ENCODE results near the gene DPYD. TPM values are rescaled to one million over a fixed set of nuclear protein-coding genes. Genes with fewer than 3 reads are reported as not detected.

Gene DPYD
- total and polyA plus RNA-seq, 2 donors: 24.7 to 84.3 TPM

DNA sequence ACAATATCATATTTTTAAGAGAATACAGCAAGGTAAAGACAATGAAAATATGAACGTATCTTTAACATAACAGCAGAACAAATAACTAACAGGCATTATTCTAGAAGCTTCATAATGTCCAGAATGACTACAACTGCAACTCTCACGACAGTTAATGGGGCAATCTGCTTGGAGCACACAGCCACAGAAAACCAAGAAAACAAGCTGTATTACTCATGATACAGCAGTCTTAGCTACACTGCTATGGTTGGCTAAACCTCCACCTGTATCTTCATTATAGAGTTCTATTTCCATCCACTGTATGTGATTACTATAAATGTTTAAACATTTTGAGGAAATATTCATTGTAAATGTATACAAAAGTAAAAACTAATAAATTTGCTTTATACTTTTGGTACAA is 139.9 kb downstream of the DPYD start:
- WGBS: 91% methylated on average over 2 of the region's 2 CpGs
- no peak overlapping the region for H3K4me3 ChIP-seq (ENCODE audit: low read depth, low read length)
- H3K4me1 ChIP-seq (ENCODE audit: insufficient read depth): no peaks in the 10 kb centered on the region
- no peak overlapping the region for H3K27ac ChIP-seq (ENCODE audit: low read depth)
- no peaks in the 10 kb centered on the region for H3K36me3 ChIP-seq (ENCODE audit: insufficient read depth)
- DNase-seq (ENCODE audit: extremely low spot score): no peak

DNA sequence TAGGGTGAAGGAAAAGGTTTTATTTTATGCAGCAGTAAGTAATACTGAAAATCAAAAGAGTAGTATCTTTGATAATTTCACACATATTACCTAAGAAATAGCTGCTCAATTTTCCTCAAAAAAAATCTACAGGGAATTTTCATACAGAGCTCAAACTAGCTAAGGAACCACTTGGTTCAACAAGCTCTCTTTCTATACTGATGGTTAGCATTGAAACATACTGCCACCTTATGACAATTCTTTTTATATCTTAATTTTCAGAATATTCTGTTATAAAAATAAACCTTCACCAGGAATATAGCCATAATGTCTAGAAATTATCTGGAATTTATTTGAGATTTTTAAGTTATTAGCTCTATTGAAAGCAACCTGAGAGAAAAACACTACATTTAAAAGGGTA is 142.1 kb downstream of the DPYD start:
- no peak for DNase-seq (ENCODE audit: extremely low spot score)
- no peak overlapping the region for H3K4me3 ChIP-seq (ENCODE audit: low read depth, low read length)
- no peaks in the 10 kb centered on the region for H3K36me3 ChIP-seq (ENCODE audit: insufficient read depth)
- no peak overlapping the region for H3K27ac ChIP-seq (ENCODE audit: low read depth)
- no peaks in the 10 kb centered on the region for H3K4me1 ChIP-seq (ENCODE audit: insufficient read depth)

DNA sequence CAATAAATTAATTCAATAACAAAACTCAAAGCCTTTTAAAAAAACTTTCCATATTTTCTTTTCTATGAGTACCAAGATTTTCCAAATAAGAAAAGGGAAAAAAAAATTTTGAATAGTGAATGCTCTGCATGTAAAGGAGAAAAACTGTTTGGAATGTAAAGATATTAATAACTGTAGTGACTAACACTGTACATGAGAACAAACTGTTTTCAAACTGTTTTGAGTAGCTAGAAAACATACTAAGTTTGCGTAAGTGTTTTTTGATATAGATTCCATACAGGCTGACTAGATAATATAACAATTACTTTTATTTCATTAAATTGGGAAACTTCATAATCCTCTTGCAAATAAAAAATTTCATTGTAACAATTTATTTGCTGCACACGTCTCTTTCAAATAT is 150.5 kb downstream of the DPYD start:
- no peak for DNase-seq (ENCODE audit: extremely low spot score)
- H3K36me3 ChIP-seq (ENCODE audit: insufficient read depth): no peaks in the 10 kb centered on the region
- H3K4me1 ChIP-seq (ENCODE audit: insufficient read depth): no peaks in the 10 kb centered on the region
- no peak overlapping the region for H3K27ac ChIP-seq (ENCODE audit: low read depth)
- WGBS: 92% methylated on average over 2 of the region's 2 CpGs
- H3K4me3 ChIP-seq (ENCODE audit: low read depth, low read length): no peak overlapping the region

DNA sequence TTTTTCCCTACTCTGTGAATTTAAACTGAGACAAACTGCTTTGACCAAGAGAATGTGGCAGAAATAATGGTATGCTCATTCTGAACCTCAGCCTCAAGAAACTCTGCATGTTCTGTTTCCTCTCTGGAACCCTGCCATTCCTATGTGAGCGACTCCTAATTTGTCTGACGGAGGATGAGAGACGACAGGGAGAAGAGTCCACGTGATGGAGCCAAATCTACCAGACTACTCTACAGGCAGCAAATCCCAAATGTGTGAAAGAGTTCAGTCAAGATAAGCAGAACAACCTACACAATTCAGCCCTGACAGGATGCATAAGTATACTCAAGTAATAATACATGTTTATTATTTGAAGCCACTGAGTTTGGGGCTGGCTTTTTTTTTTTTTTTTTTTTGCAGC is 153.5 kb downstream of the DPYD start:
- Histone ChIP-seq H3K4me3 (ENCODE audit: low read depth, low read length) (no peak overlapping the region), H3K36me3 (ENCODE audit: insufficient read depth) (no peaks in the 10 kb centered on the region), H3K4me1 (ENCODE audit: insufficient read depth) (no peaks in the 10 kb centered on the region), H3K27ac (ENCODE audit: low read depth) (no peak overlapping the region)
- 36% methylated on average over 4 of the region's 4 CpGs for WGBS
- DNase-seq (ENCODE audit: extremely low spot score): no peak

DNA sequence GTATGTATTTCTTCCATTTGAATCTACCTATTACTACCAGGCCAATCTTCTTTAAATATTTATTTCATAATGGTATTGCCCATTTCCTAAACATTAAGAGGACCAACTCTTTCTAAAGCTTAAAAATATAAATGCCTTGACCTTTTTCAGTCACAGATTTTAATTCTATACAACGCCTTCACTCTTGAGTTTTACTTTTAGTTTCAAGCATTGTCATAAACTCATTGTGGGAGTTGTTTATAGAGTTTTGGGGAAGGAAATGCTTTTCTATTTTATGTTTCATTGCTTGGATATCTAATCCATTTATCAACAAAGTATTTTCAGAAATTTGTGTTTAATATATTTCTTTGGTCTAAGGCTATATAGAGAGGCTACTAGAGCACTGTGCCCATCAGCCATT is 155.8 kb downstream of the DPYD start:
- no peak overlapping the region for H3K4me3 ChIP-seq (ENCODE audit: low read depth, low read length)
- no peak overlapping the region for H3K27ac ChIP-seq (ENCODE audit: low read depth)
- 94% methylated on average over 1 of the region's 1 CpG for WGBS
- no peaks in the 10 kb centered on the region for H3K4me1 ChIP-seq (ENCODE audit: insufficient read depth)
- DNase-seq (ENCODE audit: extremely low spot score): no peak
- H3K36me3 ChIP-seq (ENCODE audit: insufficient read depth): no peaks in the 10 kb centered on the region

DNA sequence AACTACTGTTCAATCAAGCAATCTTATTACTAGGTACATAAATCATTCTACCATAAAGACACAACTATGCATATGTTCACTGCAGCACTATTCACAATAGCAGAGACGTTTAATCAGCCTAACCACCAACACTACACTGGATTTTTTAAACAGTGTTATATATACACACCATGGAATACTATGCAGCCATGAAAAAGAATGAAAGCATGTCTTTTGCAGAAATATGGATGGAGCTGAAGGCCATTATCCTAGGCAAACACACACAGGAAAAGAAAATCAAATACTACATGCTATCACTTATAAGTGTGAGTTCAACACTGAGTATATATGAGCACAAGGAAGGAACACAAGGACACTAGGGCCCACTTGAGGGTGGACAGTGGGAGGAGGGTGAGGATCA is 159.2 kb downstream of the DPYD start:
- Histone ChIP-seq H3K27ac (ENCODE audit: low read depth) (no peak overlapping the region), H3K36me3 (ENCODE audit: insufficient read depth) (no peaks in the 10 kb centered on the region), H3K4me3 (ENCODE audit: low read depth, low read length) (no peak overlapping the region), H3K4me1 (ENCODE audit: insufficient read depth) (no peaks in the 10 kb centered on the region)
- WGBS: 89% methylated on average over 1 of the region's 1 CpG
- no peak for DNase-seq (ENCODE audit: extremely low spot score)

DNA sequence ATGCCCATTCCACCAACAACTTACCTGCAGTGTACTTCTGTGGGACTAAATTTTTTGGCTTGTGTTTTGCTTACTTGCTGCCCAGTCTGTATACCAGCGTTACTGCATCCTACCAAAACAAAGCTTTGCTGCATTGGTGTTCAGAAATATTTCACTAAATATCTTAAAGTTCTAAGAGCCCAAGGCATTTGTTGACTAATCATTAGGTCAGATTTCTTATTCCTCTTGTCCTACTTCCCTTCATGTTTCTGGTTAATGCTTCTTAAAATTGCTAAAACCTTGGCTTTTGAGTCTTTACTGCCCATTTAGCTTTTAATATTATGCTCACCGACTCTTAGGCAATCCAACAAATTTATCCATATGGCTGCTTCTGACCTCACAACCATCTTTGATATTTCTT is 161.8 kb downstream of the DPYD start:
- Histone ChIP-seq H3K4me3 (ENCODE audit: low read depth, low read length) (no peak overlapping the region), H3K36me3 (ENCODE audit: insufficient read depth) (no peaks in the 10 kb centered on the region), H3K27ac (ENCODE audit: low read depth) (no peak overlapping the region), H3K4me1 (ENCODE audit: insufficient read depth) (no peaks in the 10 kb centered on the region)
- 49% methylated on average over 2 of the region's 2 CpGs for WGBS
- no peak for DNase-seq (ENCODE audit: extremely low spot score)

DNA sequence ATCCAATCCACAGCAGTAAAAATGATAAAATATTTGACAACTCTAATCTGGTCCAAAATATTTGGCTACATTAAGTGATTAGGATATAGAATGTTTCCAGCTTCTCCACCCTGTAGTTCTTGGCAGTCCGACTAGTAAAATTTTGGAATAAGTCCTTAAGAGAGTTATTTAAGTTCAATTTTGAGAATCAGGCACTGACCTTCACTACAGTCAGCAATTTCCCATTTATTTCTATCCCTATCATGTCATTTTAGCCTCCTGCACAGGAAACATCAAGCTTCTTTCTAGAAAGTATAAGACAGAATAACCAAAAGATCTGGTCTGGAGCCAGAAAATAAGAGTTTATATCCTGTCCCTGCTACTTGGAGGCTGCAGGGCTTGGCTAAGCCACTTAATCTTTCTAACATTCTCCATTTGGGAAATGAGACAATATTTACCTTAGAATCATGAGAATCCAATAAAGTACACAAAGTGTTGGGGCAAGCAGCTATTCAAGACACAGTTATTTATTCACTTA is 162.2 kb downstream of the DPYD start:
- 28% methylated on average over 1 of the region's 1 CpG for WGBS

DNA sequence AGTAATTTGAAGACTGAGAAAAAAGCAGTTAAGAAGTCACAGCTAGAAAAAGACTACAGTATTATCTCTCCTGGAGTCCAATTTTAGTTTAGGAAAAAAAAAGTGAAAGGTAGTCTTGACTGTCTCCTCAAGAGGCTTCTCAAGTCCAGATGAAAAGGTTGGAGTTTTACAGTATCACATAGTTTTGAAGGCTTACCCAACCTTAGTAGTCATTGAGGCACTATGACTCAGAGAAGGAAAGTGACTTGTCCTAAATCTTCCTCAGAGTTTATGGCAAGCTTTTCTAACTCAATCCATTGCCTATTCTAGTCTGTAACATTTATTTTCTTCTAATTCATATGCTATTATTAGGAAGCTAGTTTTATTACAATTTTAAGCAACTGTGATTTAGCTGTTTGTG is 174.9 kb downstream of the DPYD start:
- Histone ChIP-seq H3K4me1 (ENCODE audit: insufficient read depth) (no peaks in the 10 kb centered on the region), H3K36me3 (ENCODE audit: insufficient read depth) (no peaks in the 10 kb centered on the region), H3K4me3 (ENCODE audit: low read depth, low read length) (no peak overlapping the region), H3K27ac (ENCODE audit: low read depth) (no peak overlapping the region)
- DNase-seq (ENCODE audit: extremely low spot score): no peak

More for the DNA sequence above, 162.2 kb downstream of the DPYD start:
- H3K27ac ChIP-seq (ENCODE audit: low read depth): no peak overlapping the region
- H3K4me3 ChIP-seq (ENCODE audit: low read depth, low read length): no peak overlapping the region
- H3K36me3 ChIP-seq (ENCODE audit: insufficient read depth): no peaks in the 10 kb centered on the region
- no peaks in the 10 kb centered on the region for H3K4me1 ChIP-seq (ENCODE audit: insufficient read depth)
- DNase-seq (ENCODE audit: extremely low spot score): peak; percentile 72

DNA sequence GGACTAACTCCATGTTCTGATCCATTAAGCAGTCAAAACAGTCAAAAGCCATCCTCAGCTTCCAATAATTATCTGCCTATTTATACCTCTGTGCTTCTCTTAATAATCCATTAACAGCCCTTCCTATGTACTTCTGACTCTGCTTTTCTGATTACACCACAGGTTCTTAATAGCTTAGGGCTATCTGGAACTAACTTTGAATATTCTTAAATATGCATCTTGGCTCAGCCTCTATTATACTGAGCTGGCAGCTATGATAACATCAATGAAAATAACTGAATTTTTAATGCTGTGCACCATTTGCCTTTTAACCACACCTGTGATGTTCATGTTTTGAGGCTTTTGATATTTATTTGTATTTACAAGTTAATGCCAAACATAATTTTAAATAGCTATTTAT is 175.9 kb downstream of the DPYD start:
- Histone ChIP-seq H3K36me3 (ENCODE audit: insufficient read depth) (no peaks in the 10 kb centered on the region), H3K4me3 (ENCODE audit: low read depth, low read length) (no peak overlapping the region), H3K4me1 (ENCODE audit: insufficient read depth) (no peaks in the 10 kb centered on the region), H3K27ac (ENCODE audit: low read depth) (no peak overlapping the region)
- DNase-seq (ENCODE audit: extremely low spot score): no peak

DNA sequence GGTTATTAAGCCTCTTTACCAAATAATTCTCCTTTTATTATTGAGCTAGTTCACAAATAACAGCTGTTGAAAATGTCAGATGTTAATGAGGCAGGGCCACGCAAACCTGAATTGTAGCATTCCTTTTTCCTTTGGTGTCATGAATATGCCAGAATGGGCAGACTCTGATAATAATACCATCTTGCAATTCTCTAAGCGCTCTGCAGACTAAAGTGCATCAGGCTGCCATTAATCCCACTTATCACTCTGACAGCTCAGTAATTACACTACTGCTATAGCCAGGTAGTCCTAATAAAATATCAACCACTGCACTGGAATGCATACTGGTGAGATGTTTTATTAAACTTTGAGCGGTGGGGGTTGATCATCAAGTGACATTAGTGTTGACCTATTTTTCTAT is 177.7 kb downstream of the DPYD start:
- WGBS: 92% methylated on average over 3 of the region's 3 CpGs
- H3K4me3 ChIP-seq (ENCODE audit: low read depth, low read length): no peak overlapping the region
- H3K4me1 ChIP-seq (ENCODE audit: insufficient read depth): no peaks in the 10 kb centered on the region
- DNase-seq (ENCODE audit: extremely low spot score): no peak
- no peak overlapping the region for H3K27ac ChIP-seq (ENCODE audit: low read depth)
- H3K36me3 ChIP-seq (ENCODE audit: insufficient read depth): no peaks in the 10 kb centered on the region

DNA sequence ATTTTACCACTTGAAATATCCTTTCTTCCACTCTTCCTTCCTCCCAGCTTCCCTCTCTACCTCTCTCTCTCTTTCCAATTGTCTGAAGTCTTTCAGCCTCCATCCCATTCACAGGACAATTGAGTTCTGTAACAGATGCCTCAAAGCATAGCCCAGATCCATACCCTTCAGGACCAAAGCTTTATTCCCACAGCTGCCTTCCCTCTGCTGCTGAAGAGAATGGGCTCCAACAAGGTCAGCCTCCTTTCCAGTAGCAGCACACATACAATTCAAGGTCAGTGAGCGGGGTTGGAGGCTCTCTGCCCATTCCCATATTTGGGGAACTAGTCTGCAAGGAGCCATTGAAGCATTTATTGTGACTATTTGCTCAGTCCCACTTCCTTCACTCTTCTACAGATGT is 179.9 kb downstream of the DPYD start:
- WGBS: 96% methylated on average over 1 of the region's 1 CpG
- Histone ChIP-seq H3K4me3 (ENCODE audit: low read depth, low read length) (no peak overlapping the region), H3K36me3 (ENCODE audit: insufficient read depth) (no peaks in the 10 kb centered on the region), H3K27ac (ENCODE audit: low read depth) (no peak overlapping the region), H3K4me1 (ENCODE audit: insufficient read depth) (no peaks in the 10 kb centered on the region)
- no peak for DNase-seq (ENCODE audit: extremely low spot score)

DNA sequence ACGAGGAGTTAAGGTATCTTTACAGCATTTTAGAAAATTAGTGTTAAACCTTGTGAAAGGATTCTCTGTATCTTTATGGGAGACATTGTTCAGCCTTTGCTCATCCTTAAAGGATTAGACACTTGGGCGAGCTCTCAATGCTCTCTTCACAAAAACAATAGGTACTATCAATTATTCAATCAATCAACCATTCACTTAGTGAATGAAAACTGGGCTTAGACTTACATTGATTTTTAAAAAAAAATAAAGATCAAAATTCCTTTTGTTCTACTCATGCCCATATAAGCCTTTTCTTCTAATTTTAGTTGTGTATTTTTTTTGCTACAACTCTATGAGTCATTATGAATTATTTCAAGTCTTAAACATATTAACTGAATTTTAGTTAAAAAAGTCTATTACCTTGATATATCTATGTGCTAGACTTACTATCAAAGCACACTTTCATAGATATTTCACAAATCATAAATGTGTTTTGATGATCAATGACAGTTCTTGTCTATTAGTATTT is 181.2 kb downstream of the DPYD start:
- no peaks in the 10 kb centered on the region for H3K36me3 ChIP-seq (ENCODE audit: insufficient read depth)
- WGBS: 94% methylated on average over 2 of the region's 2 CpGs
- no peak overlapping the region for H3K27ac ChIP-seq (ENCODE audit: low read depth)
- H3K4me1 ChIP-seq (ENCODE audit: insufficient read depth): no peaks in the 10 kb centered on the region
- DNase-seq (ENCODE audit: extremely low spot score): no peak
- no peak overlapping the region for H3K4me3 ChIP-seq (ENCODE audit: low read depth, low read length)

DNA sequence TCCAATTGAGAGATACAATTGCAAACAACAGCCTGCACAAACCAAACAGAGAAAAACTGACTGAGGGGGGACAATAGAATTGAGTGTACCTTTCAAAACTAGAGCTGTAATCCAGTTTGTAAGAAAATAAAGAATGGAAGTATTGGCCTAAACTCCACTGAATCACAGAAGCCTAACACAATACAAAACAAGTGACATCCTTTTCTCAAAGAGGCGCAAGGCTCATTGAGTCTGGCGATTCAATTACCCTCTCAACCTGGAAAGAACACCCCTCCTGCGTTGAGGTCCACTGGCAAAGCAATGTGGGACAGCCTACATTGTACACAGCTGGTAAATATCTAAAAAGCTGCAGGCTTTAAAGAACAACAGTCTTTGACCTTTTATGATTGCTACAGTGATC is 182.6 kb downstream of the DPYD start:
- WGBS: 90% methylated on average over 3 of the region's 3 CpGs
- Histone ChIP-seq H3K27ac (ENCODE audit: low read depth) (no peak overlapping the region), H3K4me3 (ENCODE audit: low read depth, low read length) (no peak overlapping the region), H3K4me1 (ENCODE audit: insufficient read depth) (no peaks in the 10 kb centered on the region), H3K36me3 (ENCODE audit: insufficient read depth) (no peaks in the 10 kb centered on the region)
- DNase-seq (ENCODE audit: extremely low spot score): no peak

DNA sequence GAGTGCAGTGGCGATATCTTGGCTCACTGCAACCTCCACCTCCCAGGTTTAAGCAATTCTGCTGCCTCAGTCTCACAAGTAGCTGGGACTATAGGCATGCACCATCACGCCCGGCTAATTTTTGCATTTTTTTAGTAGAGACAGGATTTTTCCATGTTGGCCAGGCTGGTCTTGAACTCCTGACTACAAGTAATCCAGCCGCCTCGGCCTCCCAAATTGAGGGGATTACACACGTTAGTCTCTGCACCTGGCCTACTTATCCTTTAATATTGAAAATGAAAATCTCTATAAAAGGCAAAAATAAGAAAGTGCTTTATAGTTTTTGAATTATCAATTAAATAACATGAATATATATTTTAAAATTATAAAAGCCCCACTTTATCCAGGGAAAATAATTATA is 190.6 kb downstream of the DPYD start:
- no peaks in the 10 kb centered on the region for H3K4me1 ChIP-seq (ENCODE audit: insufficient read depth)
- no peak overlapping the region for H3K4me3 ChIP-seq (ENCODE audit: low read depth, low read length)
- no peak overlapping the region for H3K27ac ChIP-seq (ENCODE audit: low read depth)
- no peak for DNase-seq (ENCODE audit: extremely low spot score)
- WGBS: 96% methylated on average over 6 of the region's 6 CpGs
- H3K36me3 ChIP-seq (ENCODE audit: insufficient read depth): no peaks in the 10 kb centered on the region
